GM23338 (cell line): ENCODE measurements around the gene RPA3.

Experiments used
- CTCF ChIP-seq, 2 experiments: fragments of 200-600 bp in 1 of 2; sonication (generic) in 1 of 2; conservative IDR thresholded peaks; 2 replicates each; pipeline versions ENCODE4 v1.5.1 to v1.6.1; 2016 to 2017; ENCODE audit warnings: antibody characterized with exemption in 2 of 2, low read depth in 2 of 2, mild to moderate bottlenecking in 2 of 2, moderate library complexity in 1 of 2
- EZH2 ChIP-seq: fragments of 200-600 bp; sonication (generic); IDR thresholded peaks from one replicate; pipeline ENCODE4 v1.8.0; 2017; ENCODE audit warnings: antibody characterized with exemption, mild to moderate bottlenecking, low read depth; ENCODE audit not compliant: unreplicated experiment
- EZH2phosphoT487 ChIP-seq: fragments of 200-600 bp; sonication (generic); IDR thresholded peaks from one replicate; pipeline ENCODE4 v1.8.1; 2018; ENCODE audit warnings: antibody characterized with exemption; ENCODE audit not compliant: unreplicated experiment
- JUNB ChIP-seq: IDR thresholded peaks from one replicate; pipeline ENCODE4 v1.6.1; 2016; ENCODE audit warnings: antibody characterized with exemption; ENCODE audit not compliant: unreplicated experiment

GRCh38 chr7:7746458-7746857, 28.1 kb upstream of the RPA3 start:
- TF ChIP-seq CTCF (conservative IDR thresholded peaks at IDR 0.05; ENCODE audit: low read depth in 2 of 2) (no peak), JUNB (no peak), EZH2 (no peak), EZH2phosphoT487 (no peak)
